ENCODE measurements around the gene RNF31.
A peak's percentile ranks its signal among the peaks of the same experiment; 100 is the strongest.

DNA sequence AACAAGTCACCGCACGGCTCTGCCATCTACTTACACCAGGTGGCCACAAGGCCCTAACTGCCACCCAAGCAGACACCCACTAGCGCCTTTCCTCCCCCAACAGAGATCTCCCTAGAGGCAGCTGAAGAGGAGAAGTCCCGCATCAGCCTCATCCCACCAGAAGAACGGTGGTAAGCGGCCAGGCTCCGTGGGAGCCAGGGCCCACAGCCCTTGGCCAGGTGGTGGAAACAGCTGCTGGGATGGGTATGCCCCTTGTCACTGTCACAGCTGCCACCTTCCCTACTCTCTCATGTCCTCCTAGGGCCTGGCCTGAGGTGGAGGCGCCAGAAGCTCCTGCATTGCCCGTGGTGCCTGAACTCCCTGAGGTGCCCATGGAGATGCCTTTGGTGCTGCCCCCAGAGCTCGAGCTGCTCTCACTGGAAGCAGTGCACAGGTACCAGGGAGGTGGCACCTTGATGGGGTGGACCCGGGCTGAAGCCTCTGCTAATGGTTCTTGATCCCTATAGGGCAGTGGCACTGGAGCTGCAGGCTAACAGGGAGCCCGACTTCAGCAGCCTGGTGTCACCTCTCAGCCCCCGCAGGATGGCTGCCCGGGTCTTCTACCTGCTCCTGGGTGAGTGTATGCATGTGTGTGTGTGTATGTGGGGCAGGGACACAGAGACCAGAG, 32.1 kb downstream of the RNF31 start:
- TF ChIP-seq POLR2A (IDR thresholded peaks at IDR 0.05; ENCODE audit: low read depth, low read length) (peak; percentile 30; the same call in 1 of the 2 replicates), TAF1 (IDR thresholded peaks at IDR 0.05; ENCODE audit: borderline replicate concordance, low read depth, low read length) (no peak)

All from GM12892 (cell line).